IPS DF 4.7 (cell line): ENCODE results near the gene FTO.
"Not testable (repeated sequence)": the region's sequence is repeated elsewhere in the genome, so short reads cannot be mapped to it uniquely, and the experiment has no call there.

ENCODE experiments used
- DNase-seq: peaks from one replicate; pipeline ENCODE4 v3.0.0-alpha.2; 2013; ENCODE audit warnings: low spot score; ENCODE audit errors: extremely low read depth

The FTO gene

GRCh38 chr16:53855511-53855910, 151.6 kb downstream of the FTO start:
- DNase-seq, result no peak

GRCh38 chr16:53859995-53860540, 156.1 kb downstream of the FTO start:
- no peak for DNase-seq

- no peak for DNase-seq
Measured at GRCh38 chr16:53863861-53864260, 159.9 kb downstream of the FTO start.

- no peak for DNase-seq
Measured at GRCh38 chr16:53864819-53865493, 161.0 kb downstream of the FTO start.

GRCh38 chr16:53865494-53865863, 161.5 kb downstream of the FTO start:
- peak; percentile 16 for DNase-seq

- DNase-seq, result no peak
Measured at GRCh38 chr16:53866520-53866919, 162.6 kb downstream of the FTO start.

GRCh38 chr16:53870831-53871230, 166.9 kb downstream of the FTO start:
- no peak for DNase-seq

GRCh38 chr16:53872248-53873221, 168.6 kb downstream of the FTO start:
- no peak for DNase-seq

- no peak for DNase-seq
Measured at GRCh38 chr16:53876811-53877210, 172.9 kb downstream of the FTO start.

- DNase-seq, result no peak
Measured at GRCh38 chr16:53878216-53878615, 174.3 kb downstream of the FTO start.

GRCh38 chr16:53881371-53881770, 177.4 kb downstream of the FTO start:
- no peak for DNase-seq

GRCh38 chr16:53882310-53882709, 178.4 kb downstream of the FTO start:
- DNase-seq, result no peak

- DNase-seq, result no peak
Measured at GRCh38 chr16:53884748-53885147, 180.8 kb downstream of the FTO start.

GRCh38 chr16:53886482-53887378, 182.8 kb downstream of the FTO start:
- DNase-seq, result no peak

GRCh38 chr16:53888222-53888621, 184.3 kb downstream of the FTO start:
- no peak for DNase-seq

GRCh38 chr16:53890877-53891276, 186.9 kb downstream of the FTO start:
- not testable (repeated sequence) for DNase-seq

GRCh38 chr16:53891409-53892139, 187.6 kb downstream of the FTO start:
- DNase-seq, result no peak

- DNase-seq, result no peak
Measured at GRCh38 chr16:53892155-53892554, 188.2 kb downstream of the FTO start.

- DNase-seq, result no peak
Measured at GRCh38 chr16:53893731-53894435, 189.9 kb downstream of the FTO start.

- no peak for DNase-seq
Measured at GRCh38 chr16:53894686-53895085, 190.7 kb downstream of the FTO start.
